Stimulated activated naive CD8-positive, alpha-beta T cell treated with anti-CD3 and anti-CD28 coated beads, Interleukin-15, Interleukin-2, amounts not matched to agents 100 ng/mL and 50 ng/mL, for 24 hours (primary cell): ENCODE measurements around the gene CNR2.
"Not testable (repeated sequence)": the region's sequence is repeated elsewhere in the genome, so short reads cannot be mapped to it uniquely, and the experiment has no call there.

Source experiments
- H3K27ac Mint-ChIP-seq: one replicate; pipeline ENCODE4 v1.8.0; 2021; ENCODE audit warnings: mild to moderate bottlenecking, mixed read lengths
- H3K27me3 Mint-ChIP-seq: one replicate; pipeline ENCODE4 v1.8.0; 2021; ENCODE audit warnings: mixed read lengths
- H3K36me3 Mint-ChIP-seq: one replicate; pipeline ENCODE4 v1.8.0; 2021; ENCODE audit warnings: low read depth, mixed read lengths
- H3K4me1 Mint-ChIP-seq: one replicate; pipeline ENCODE4 v1.8.0; 2021; ENCODE audit warnings: low read depth, mixed read lengths
- H3K4me3 Mint-ChIP-seq: one replicate; pipeline ENCODE4 v1.8.0; 2021; ENCODE audit warnings: mild to moderate bottlenecking, mixed read lengths
- H3K9me3 Mint-ChIP-seq: one replicate; pipeline ENCODE4 v1.8.0; 2021; ENCODE audit warnings: mixed read lengths

The CNR2 gene

GRCh38 chr1:23906731-23907130, 6.4 kb downstream of the CNR2 start:
- H3K36me3 Mint-ChIP-seq: peaks cover 3% of the 10 kb centered on the region
- no peak overlapping the region for H3K4me3 Mint-ChIP-seq
- H3K27ac Mint-ChIP-seq: no peak overlapping the region
- no peaks in the 10 kb centered on the region for H3K9me3 Mint-ChIP-seq
- H3K4me1 Mint-ChIP-seq: peaks cover 71% of the 10 kb centered on the region
- no peaks in the 10 kb centered on the region for H3K27me3 Mint-ChIP-seq

GRCh38 chr1:23905461-23906025, 7.6 kb downstream of the CNR2 start:
- Mint-ChIP-seq H3K27me3 (no peaks in the 10 kb centered on the region), H3K4me1 (peaks cover 65% of the 10 kb centered on the region)

GRCh38 chr1:23904748-23905357, 8.3 kb downstream of the CNR2 start:
- H3K9me3 Mint-ChIP-seq: no peaks in the 10 kb centered on the region
- H3K4me1 Mint-ChIP-seq: peaks cover 63% of the 10 kb centered on the region
- no peaks in the 10 kb centered on the region for H3K27me3 Mint-ChIP-seq
- peak overlapping the region; percentile 53 for H3K4me3 Mint-ChIP-seq
- H3K27ac Mint-ChIP-seq: peak overlapping the region; percentile 77
- H3K36me3 Mint-ChIP-seq: peaks cover 3% of the 10 kb centered on the region

More at GRCh38 chr1:23905461-23906025, 7.6 kb downstream of the CNR2 start:
- Mint-ChIP-seq H3K27ac (no peak overlapping the region), H3K4me3 (no peak overlapping the region), H3K9me3 (no peaks in the 10 kb centered on the region), H3K36me3 (peaks cover 3% of the 10 kb centered on the region)

GRCh38 chr1:23903754-23904153, 9.4 kb downstream of the CNR2 start:
- no peak overlapping the region for H3K4me3 Mint-ChIP-seq
- H3K27me3 Mint-ChIP-seq: no peaks in the 10 kb centered on the region
- H3K9me3 Mint-ChIP-seq: no peaks in the 10 kb centered on the region
- peaks cover 61% of the 10 kb centered on the region for H3K4me1 Mint-ChIP-seq
- H3K27ac Mint-ChIP-seq: no peak overlapping the region
- peaks cover 3% of the 10 kb centered on the region for H3K36me3 Mint-ChIP-seq

GRCh38 chr1:23902321-23903278, 10.6 kb downstream of the CNR2 start:
- Mint-ChIP-seq H3K4me1 (peaks cover 50% of the 10 kb centered on the region), H3K4me3 (no peak overlapping the region), H3K27me3 (no peaks in the 10 kb centered on the region), H3K36me3 (peaks cover 3% of the 10 kb centered on the region), H3K9me3 (no peaks in the 10 kb centered on the region), H3K27ac (no peak overlapping the region)

- H3K27me3 Mint-ChIP-seq, H3K36me3 Mint-ChIP-seq, H3K27ac Mint-ChIP-seq, H3K4me3 Mint-ChIP-seq, H3K9me3 Mint-ChIP-seq: not testable (repeated sequence)
- peaks cover 45% of the 10 kb centered on the region for H3K4me1 Mint-ChIP-seq
Observed at GRCh38 chr1:23900017-23900416, 13.1 kb downstream of the CNR2 start.

- no peaks in the 10 kb centered on the region for H3K9me3 Mint-ChIP-seq
- no peaks in the 10 kb centered on the region for H3K27me3 Mint-ChIP-seq
- H3K4me1 Mint-ChIP-seq: peaks cover 36% of the 10 kb centered on the region
- H3K36me3 Mint-ChIP-seq: no peaks in the 10 kb centered on the region
- H3K27ac Mint-ChIP-seq: no peak overlapping the region
- no peak overlapping the region for H3K4me3 Mint-ChIP-seq
Observed at GRCh38 chr1:23899070-23899469, 14.1 kb downstream of the CNR2 start.

GRCh38 chr1:23897083-23897482, 16.1 kb downstream of the CNR2 start:
- H3K9me3 Mint-ChIP-seq: no peaks in the 10 kb centered on the region
- no peak overlapping the region for H3K4me3 Mint-ChIP-seq
- no peaks in the 10 kb centered on the region for H3K36me3 Mint-ChIP-seq
- H3K4me1 Mint-ChIP-seq: peaks cover 31% of the 10 kb centered on the region
- H3K27ac Mint-ChIP-seq: no peak overlapping the region
- no peaks in the 10 kb centered on the region for H3K27me3 Mint-ChIP-seq

- H3K27ac Mint-ChIP-seq: no peak overlapping the region
Observed at GRCh38 chr1:23896491-23896890, 16.7 kb downstream of the CNR2 start.

GRCh38 chr1:23895993-23896392, 17.2 kb downstream of the CNR2 start:
- H3K36me3 Mint-ChIP-seq: no peaks in the 10 kb centered on the region
- no peak overlapping the region for H3K27ac Mint-ChIP-seq
- H3K27me3 Mint-ChIP-seq: no peaks in the 10 kb centered on the region
- H3K4me3 Mint-ChIP-seq: no peak overlapping the region
- H3K4me1 Mint-ChIP-seq: peaks cover 26% of the 10 kb centered on the region
- no peaks in the 10 kb centered on the region for H3K9me3 Mint-ChIP-seq

More at GRCh38 chr1:23896491-23896890, 16.7 kb downstream of the CNR2 start:
- no peaks in the 10 kb centered on the region for H3K27me3 Mint-ChIP-seq
- H3K4me1 Mint-ChIP-seq: peaks cover 31% of the 10 kb centered on the region
- no peak overlapping the region for H3K4me3 Mint-ChIP-seq
- H3K9me3 Mint-ChIP-seq: no peaks in the 10 kb centered on the region
- no peaks in the 10 kb centered on the region for H3K36me3 Mint-ChIP-seq

- no peak overlapping the region for H3K27ac Mint-ChIP-seq
- H3K4me1 Mint-ChIP-seq: peaks cover 23% of the 10 kb centered on the region
- H3K27me3 Mint-ChIP-seq: no peaks in the 10 kb centered on the region
Observed at GRCh38 chr1:23895082-23895481, 18.1 kb downstream of the CNR2 start.

GRCh38 chr1:23889074-23889473, 24.1 kb downstream of the CNR2 start:
- H3K4me1 Mint-ChIP-seq: peaks cover 8% of the 10 kb centered on the region
- H3K4me3 Mint-ChIP-seq: no peak overlapping the region
- H3K27ac Mint-ChIP-seq: no peak overlapping the region
- no peaks in the 10 kb centered on the region for H3K27me3 Mint-ChIP-seq
- H3K9me3 Mint-ChIP-seq: no peaks in the 10 kb centered on the region
- H3K36me3 Mint-ChIP-seq: no peaks in the 10 kb centered on the region

More at GRCh38 chr1:23895082-23895481, 18.1 kb downstream of the CNR2 start:
- Mint-ChIP-seq H3K36me3 (no peaks in the 10 kb centered on the region), H3K4me3 (no peak overlapping the region), H3K9me3 (no peaks in the 10 kb centered on the region)

GRCh38 chr1:23885222-23885621, 27.9 kb downstream of the CNR2 start:
- no peak overlapping the region for H3K27ac Mint-ChIP-seq
- no peaks in the 10 kb centered on the region for H3K27me3 Mint-ChIP-seq
- no peaks in the 10 kb centered on the region for H3K36me3 Mint-ChIP-seq
- H3K4me1 Mint-ChIP-seq: peaks cover 8% of the 10 kb centered on the region
- no peak overlapping the region for H3K4me3 Mint-ChIP-seq
- H3K9me3 Mint-ChIP-seq: no peaks in the 10 kb centered on the region

- H3K4me3 Mint-ChIP-seq: no peak overlapping the region
- no peak overlapping the region for H3K27ac Mint-ChIP-seq
- H3K36me3 Mint-ChIP-seq: peaks cover 15% of the 10 kb centered on the region
- no peaks in the 10 kb centered on the region for H3K27me3 Mint-ChIP-seq
- H3K4me1 Mint-ChIP-seq: peaks cover 1% of the 10 kb centered on the region
- H3K9me3 Mint-ChIP-seq: peaks cover 13% of the 10 kb centered on the region
Observed at GRCh38 chr1:23882746-23883145, 30.4 kb downstream of the CNR2 start.

- H3K4me1 Mint-ChIP-seq: no peaks in the 10 kb centered on the region
- H3K9me3 Mint-ChIP-seq: peaks cover 14% of the 10 kb centered on the region
- no peak overlapping the region for H3K4me3 Mint-ChIP-seq
- no peaks in the 10 kb centered on the region for H3K27me3 Mint-ChIP-seq
- peaks cover 21% of the 10 kb centered on the region for H3K36me3 Mint-ChIP-seq
- no peak overlapping the region for H3K27ac Mint-ChIP-seq
Observed at GRCh38 chr1:23879809-23880208, 33.4 kb downstream of the CNR2 start.
